ENCODE measurements around the gene CPVL. TPM values are rescaled to one million over a fixed set of nuclear protein-coding genes. Genes with fewer than 3 reads are reported as not detected.
"Not testable (repeated sequence)": the region's sequence is repeated elsewhere in the genome, so short reads cannot be mapped to it uniquely, and the experiment has no call there.

CPVL gene
- total RNA-seq, 4 donors from 2014 or later, result 25.1 to 58.6 (median 38.6) TPM

DNA sequence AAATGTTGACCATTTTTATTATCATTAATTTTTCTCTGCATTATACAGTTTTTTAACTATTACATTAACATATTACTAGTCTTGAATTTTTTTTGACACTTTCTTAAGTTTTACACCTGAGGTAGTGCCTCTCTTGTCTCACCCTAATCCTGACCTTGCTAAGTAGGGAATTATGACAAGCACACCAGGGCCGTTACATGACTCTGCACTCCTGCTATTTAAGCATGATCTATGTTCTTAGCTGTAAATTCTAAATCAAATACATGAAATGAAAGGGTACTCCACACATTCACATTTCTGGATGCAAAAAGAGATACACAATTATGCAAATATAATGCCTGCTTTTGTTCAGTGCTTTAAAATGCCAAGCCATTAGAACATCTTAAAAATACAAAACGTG is 23.6 kb downstream of the CPVL start:
- ATAC-seq (ENCODE audit: low FRiP score) (no peak), DNase-seq (ENCODE audit: low spot score) (no peak)
- TF ChIP-seq CTCF (IDR thresholded peaks at IDR 0.05), result no peak

DNA sequence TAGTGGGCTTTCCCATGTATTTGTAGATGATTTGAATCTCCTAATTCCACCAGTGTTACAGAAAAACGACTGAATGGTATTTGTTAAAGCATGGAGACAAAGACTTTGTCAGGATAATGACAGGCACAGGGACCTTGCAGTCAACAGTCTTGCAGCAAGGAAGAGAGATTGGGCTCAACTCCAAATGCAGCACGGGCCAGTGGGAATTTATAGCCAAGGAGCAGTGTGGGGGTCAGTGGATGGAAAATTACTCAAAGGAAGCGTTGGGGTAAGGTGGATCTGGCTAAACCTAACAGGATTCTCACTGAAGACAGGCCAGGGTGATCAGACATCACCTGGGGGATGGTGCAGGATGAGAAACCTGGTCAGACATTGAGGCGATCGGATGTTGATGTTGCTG is 24.3 kb downstream of the CPVL start:
- DNase-seq (ENCODE audit: low spot score), result no peak
- no peak for ATAC-seq (ENCODE audit: low FRiP score)
- TF ChIP-seq CTCF (IDR thresholded peaks at IDR 0.05), result no peak

DNA sequence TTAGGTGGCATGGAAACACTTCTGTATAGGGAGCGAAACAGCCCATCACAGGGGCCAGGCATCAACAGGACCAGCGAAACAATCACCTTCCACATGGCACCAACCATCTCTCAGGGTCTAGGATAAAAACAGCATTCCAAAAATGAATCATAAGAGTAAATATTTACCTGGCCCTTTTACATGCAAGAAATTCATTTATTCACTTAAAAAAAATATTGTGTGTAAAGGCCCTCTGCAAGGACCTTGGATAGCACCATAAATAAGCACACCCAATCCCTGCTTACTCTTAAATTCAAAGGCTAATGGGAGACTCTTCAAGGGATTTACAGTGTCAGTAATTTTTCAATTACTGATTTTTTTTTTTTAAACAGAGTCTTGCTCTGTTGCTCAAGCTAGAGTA is 25.4 kb downstream of the CPVL start:
- no peak for DNase-seq (ENCODE audit: low spot score)
- TF ChIP-seq CTCF (IDR thresholded peaks at IDR 0.05), result no peak
- ATAC-seq (ENCODE audit: low FRiP score), result no peak

- ATAC-seq (ENCODE audit: low FRiP score) (no peak), DNase-seq (ENCODE audit: low spot score) (no peak)
- TF ChIP-seq CTCF (IDR thresholded peaks at IDR 0.05), result no peak
Measured at GRCh38 chr7:29119538-29119937, 26.8 kb downstream of the CPVL start.

DNA sequence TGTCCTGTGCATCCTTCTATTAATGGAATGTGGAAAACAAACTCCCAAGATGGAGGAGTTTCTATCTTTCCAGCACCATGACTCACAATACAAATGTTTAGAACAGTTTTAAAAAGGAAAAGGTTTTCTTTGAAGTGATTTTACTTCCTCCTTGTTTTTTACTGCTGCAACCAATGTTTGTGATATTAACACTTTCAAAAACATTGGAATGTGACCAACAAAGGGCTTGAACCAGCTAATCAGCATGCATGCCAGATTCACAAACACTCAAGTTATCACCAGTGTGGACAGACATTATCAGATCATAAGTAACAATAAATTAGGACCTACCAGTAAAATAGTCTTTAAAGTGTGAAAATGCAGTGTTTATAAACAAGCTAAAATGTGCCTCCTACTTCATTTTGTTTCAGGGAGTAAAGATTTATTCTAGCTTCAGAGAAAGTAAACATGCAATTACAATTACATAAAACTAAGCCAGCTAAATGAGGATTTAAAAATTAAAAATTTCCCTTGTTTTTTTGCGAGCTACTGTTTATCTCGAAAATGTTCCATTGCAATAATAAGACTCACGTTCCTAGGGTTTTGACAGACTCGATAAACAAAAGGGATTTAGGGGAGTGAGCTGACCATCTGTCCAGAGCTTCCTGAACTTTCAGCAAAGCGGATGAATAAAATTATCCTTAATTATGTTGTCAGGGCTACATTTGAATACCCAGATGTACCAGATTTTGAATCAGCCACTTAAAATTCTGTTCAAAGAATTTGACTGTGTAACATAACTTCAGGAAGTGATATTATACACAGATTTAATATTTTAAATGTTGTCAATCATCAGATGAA is 29.8 kb downstream of the CPVL start:
- TF ChIP-seq CTCF (IDR thresholded peaks at IDR 0.05), result no peak
- DNase-seq (ENCODE audit: low spot score) (no peak), ATAC-seq (ENCODE audit: low FRiP score) (no peak)

GRCh38 chr7:29115753-29116152 is 30.6 kb downstream of the CPVL start:
- no peak for DNase-seq (ENCODE audit: low spot score)
- ATAC-seq (ENCODE audit: low FRiP score), result peak; percentile 58
- TF ChIP-seq CTCF (IDR thresholded peaks at IDR 0.05), result no peak

GRCh38 chr7:29115130-29115687 is 31.1 kb downstream of the CPVL start:
- TF ChIP-seq CTCF (IDR thresholded peaks at IDR 0.05), result no peak
- ATAC-seq (ENCODE audit: low FRiP score) (peak; percentile 73), DNase-seq (ENCODE audit: low spot score) (no peak)

- DNase-seq (ENCODE audit: low spot score); ATAC-seq (ENCODE audit: low FRiP score): not testable (repeated sequence)
Measured at GRCh38 chr7:29114266-29114665, 32.1 kb downstream of the CPVL start.
